ENCODE measurements around the gene ADRA2C. TPM values are rescaled to one million over a fixed set of nuclear protein-coding genes. Genes with fewer than 3 reads are reported as not detected.

ADRA2C gene
- polyA plus RNA-seq, 1 experiment, result not detected

DNA sequence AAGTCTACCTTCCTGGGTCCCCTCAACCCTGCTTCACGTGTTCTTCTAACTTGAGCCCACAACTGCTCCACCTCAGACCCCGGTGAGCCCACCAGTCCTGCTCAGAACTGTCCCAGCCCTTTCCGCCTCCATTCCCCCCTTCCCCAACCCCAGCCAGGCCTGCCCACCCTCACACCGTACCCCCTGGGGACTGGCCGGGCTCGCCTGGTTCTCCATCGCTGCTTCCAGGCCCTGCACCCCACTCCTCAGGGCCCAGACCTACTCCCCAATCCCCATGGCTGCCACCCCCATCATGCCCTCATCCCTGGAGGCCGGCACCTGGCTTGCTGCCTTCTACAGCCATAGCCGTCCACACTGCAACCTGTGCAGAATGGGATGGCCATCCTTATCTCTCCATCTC, 23.4 kb downstream of the ADRA2C start:
- POLR2A ChIA-PET, result no interaction called here
- CTCF ChIA-PET, result no interaction called here
- TF ChIP-seq, protein P1, sequence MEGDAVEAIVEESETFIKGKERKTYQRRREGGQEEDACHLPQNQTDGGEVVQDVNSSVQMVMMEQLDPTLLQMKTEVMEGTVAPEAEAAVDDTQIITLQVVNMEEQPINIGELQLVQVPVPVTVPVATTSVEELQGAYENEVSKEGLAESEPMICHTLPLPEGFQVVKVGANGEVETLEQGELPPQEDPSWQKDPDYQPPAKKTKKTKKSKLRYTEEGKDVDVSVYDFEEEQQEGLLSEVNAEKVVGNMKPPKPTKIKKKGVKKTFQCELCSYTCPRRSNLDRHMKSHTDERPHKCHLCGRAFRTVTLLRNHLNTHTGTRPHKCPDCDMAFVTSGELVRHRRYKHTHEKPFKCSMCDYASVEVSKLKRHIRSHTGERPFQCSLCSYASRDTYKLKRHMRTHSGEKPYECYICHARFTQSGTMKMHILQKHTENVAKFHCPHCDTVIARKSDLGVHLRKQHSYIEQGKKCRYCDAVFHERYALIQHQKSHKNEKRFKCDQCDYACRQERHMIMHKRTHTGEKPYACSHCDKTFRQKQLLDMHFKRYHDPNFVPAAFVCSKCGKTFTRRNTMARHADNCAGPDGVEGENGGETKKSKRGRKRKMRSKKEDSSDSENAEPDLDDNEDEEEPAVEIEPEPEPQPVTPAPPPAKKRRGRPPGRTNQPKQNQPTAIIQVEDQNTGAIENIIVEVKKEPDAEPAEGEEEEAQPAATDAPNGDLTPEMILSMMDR (IDR thresholded peaks at IDR 0.05; ENCODE audit: low read depth, low read length), result no peak
- no peak overlapping the region for H3K4me3 ChIP-seq (ENCODE audit: low read depth, low read length)
- H3K27me3 ChIP-seq (ENCODE audit: control insufficient read depth, insufficient read depth, low read length), result no peaks in the 10 kb centered on the region
- no peak for DNase-seq (ENCODE audit: low read depth, low spot score)
- no peak overlapping the region for H3K27ac ChIP-seq (ENCODE audit: low read depth, low read length)
- no peaks in the 10 kb centered on the region; the same call in 1 of the 2 replicates for H3K9me3 ChIP-seq (ENCODE audit: control insufficient read depth, insufficient read depth, low read length)

DNA sequence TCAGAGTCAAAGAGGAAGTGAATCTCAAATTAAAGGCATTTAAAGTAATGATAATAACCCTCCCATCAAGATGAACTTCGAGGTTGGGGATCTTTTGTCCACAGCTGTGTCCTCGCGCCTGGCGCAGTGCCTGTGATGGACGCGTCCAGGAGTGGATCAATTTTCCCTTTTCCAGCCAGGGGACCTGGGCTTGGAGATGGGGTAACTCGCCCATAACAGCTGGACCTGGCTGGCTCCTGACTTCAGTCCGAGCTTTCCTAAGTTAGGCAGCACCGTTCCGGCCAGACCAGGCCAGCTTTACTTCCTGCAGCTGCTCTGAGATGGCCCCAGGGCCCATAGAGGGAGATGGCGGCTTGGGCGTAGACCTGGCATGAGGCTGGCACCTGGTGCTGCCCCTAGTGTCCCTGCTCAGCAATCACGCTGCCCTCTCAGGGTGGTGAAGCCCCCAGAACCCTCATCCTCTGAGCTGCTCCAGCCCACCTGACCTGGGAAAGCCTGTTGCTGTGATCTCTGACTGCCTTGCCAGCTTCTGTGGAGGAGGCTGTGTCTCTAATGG, 23.9 kb downstream of the ADRA2C start:
- CTCF ChIA-PET, result no interaction called here
- TF ChIP-seq, protein P1 (IDR thresholded peaks at IDR 0.05; ENCODE audit: low read depth, low read length), result no peak
- POLR2A ChIA-PET, result no interaction called here
- no peak for DNase-seq (ENCODE audit: low read depth, low spot score)
- no peaks in the 10 kb centered on the region; the same call in 1 of the 2 replicates for H3K9me3 ChIP-seq (ENCODE audit: control insufficient read depth, insufficient read depth, low read length)
- H3K27ac ChIP-seq (ENCODE audit: low read depth, low read length), result no peak overlapping the region
- no peak overlapping the region for H3K4me3 ChIP-seq (ENCODE audit: low read depth, low read length)
- no peaks in the 10 kb centered on the region for H3K27me3 ChIP-seq (ENCODE audit: control insufficient read depth, insufficient read depth, low read length)

DNA sequence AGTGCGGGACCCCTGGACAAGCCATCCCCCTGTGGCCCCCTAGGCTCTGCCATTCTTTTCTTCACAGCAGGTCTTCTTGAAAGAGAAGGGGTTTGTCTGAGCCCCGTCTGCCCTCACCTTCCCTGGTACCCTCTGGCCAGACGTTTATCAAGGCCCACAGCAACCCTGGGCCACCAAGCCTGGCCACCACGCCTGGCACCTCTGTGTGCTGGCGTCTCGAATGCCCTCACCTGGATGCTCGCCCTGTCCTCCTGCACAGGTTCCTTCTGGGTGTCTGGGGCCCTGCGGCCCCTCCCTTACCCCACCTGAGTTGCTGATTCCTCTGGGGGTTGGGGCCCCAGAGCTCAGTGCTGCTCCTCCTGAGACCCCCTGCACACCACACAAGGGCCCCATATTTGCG, 25.1 kb downstream of the ADRA2C start:
- CTCF ChIA-PET, result no interaction called here
- DNase-seq (ENCODE audit: low read depth, low spot score), result no peak
- Histone ChIP-seq H3K9me3 (ENCODE audit: control insufficient read depth, insufficient read depth, low read length) (peaks cover 2% of the 10 kb centered on the region; the same call in 1 of the 2 replicates), H3K27me3 (ENCODE audit: control insufficient read depth, insufficient read depth, low read length) (no peaks in the 10 kb centered on the region), H3K27ac (ENCODE audit: low read depth, low read length) (no peak overlapping the region), H3K4me3 (ENCODE audit: low read depth, low read length) (no peak overlapping the region)
- TF ChIP-seq, protein P1 (IDR thresholded peaks at IDR 0.05; ENCODE audit: low read depth, low read length), result no peak
- POLR2A ChIA-PET, result no interaction called here

- no peak overlapping the region for H3K4me3 ChIP-seq (ENCODE audit: low read depth, low read length)
- no peaks in the 10 kb centered on the region for H3K27me3 ChIP-seq (ENCODE audit: control insufficient read depth, insufficient read depth, low read length)
- H3K27ac ChIP-seq (ENCODE audit: low read depth, low read length), result no peak overlapping the region
- CTCF ChIA-PET, result no interaction called here
- POLR2A ChIA-PET, result no interaction called here
- H3K9me3 ChIP-seq (ENCODE audit: control insufficient read depth, insufficient read depth, low read length), result peaks cover 2% of the 10 kb centered on the region; the same call in 1 of the 2 replicates
- no peak for DNase-seq (ENCODE audit: low read depth, low spot score)
- TF ChIP-seq, protein P1 (IDR thresholded peaks at IDR 0.05; ENCODE audit: low read depth, low read length), result no peak
These were observed 25.8 kb downstream of the ADRA2C start for GRCh38 chr4:3791910-3792542.

GRCh38 chr4:3792813-3793212, 26.6 kb downstream of the ADRA2C start:
- Histone ChIP-seq H3K27me3 (ENCODE audit: control insufficient read depth, insufficient read depth, low read length) (no peaks in the 10 kb centered on the region), H3K9me3 (ENCODE audit: control insufficient read depth, insufficient read depth, low read length) (peaks cover 2% of the 10 kb centered on the region; the same call in 1 of the 2 replicates), H3K27ac (ENCODE audit: low read depth, low read length) (no peak overlapping the region), H3K4me3 (ENCODE audit: low read depth, low read length) (no peak overlapping the region)
- ChIA-PET POLR2A (no interaction called here), CTCF (no interaction called here)
- TF ChIP-seq, protein P1 (IDR thresholded peaks at IDR 0.05; ENCODE audit: low read depth, low read length), result no peak
- DNase-seq (ENCODE audit: low read depth, low spot score), result no peak

All from AG04450 (cell line).